Measurements from ENCODE around the gene SNUPN. TPM values are rescaled to one million over a fixed set of nuclear protein-coding genes. Genes with fewer than 3 reads are reported as not detected.
"Not testable (repeated sequence)": the region's sequence is repeated elsewhere in the genome, so short reads cannot be mapped to it uniquely, and the experiment has no call there.

SNUPN gene
- total and polyA plus RNA-seq, 2 donors (not counting 1 experiment from before 2014, with no cell fraction given), result 10.5 to 23.5 TPM

- no peaks in the 10 kb centered on the region for H3K9me3 Mint-ChIP-seq (ENCODE audit: insufficient read depth)
- Histone ChIP-seq H2AFZ (ENCODE audit: insufficient read depth, low read depth, low read length, poor library complexity, severe bottlenecking) (no peak overlapping the region), H3K9me3 (ENCODE audit: control extremely low read depth in 1 of 3, control insufficient read depth in 2 of 3, insufficient read depth in 1 of 3, low read length in 2 of 3) (no peaks in the 10 kb centered on the region), H3K9ac (ENCODE audit: low read length) (no peak overlapping the region), H3K36me3 (replicated peaks in 1 of 2; ENCODE audit: control extremely low read depth in 1 of 2, control insufficient read depth in 1 of 2, extremely low read depth in 1 of 2, insufficient read depth in 2 of 2, low read length in 1 of 2) (no peaks in the 10 kb centered on the region), H3K4me3 (ENCODE audit: control extremely low read depth in 1 of 5, extremely low read depth in 1 of 5, insufficient read depth in 1 of 5, low read depth in 2 of 5, low read length in 4 of 5) (no peak overlapping the region), H3K27me3 (replicated peaks in 1 of 4; ENCODE audit: control extremely low read depth in 1 of 4, control insufficient read depth in 3 of 4, insufficient read depth in 4 of 4, low read length in 3 of 4) (no peaks in the 10 kb centered on the region), H3K79me2 (ENCODE audit: control insufficient read depth, insufficient read depth, low read length) (no peaks in the 10 kb centered on the region), H4K20me1 (ENCODE audit: control insufficient read depth, insufficient read depth, low read length, poor library complexity, severe bottlenecking) (no peaks in the 10 kb centered on the region), H3K4me2 (replicated peaks; ENCODE audit: low read depth, low read length, poor library complexity, severe bottlenecking) (no peak overlapping the region), H3K4me1 (ENCODE audit: control insufficient read depth in 2 of 2, insufficient read depth in 2 of 2, low read length in 2 of 2) (peaks cover 4 to 6% of the 10 kb centered on the region in 2 donors), H3K27ac (ENCODE audit: low read length in 2 of 2) (no peak overlapping the region)
- no peak for ATAC-seq (ENCODE audit: low read depth)
- 92% methylated on average over 4 of the region's 4 CpGs for WGBS (ENCODE audit: insufficient coverage)
- H3K27me3 Mint-ChIP-seq, result no peaks in the 10 kb centered on the region
- no peak for TF ChIP-seq EZH2 (IDR thresholded peaks at IDR 0.05; ENCODE audit: borderline replicate concordance, insufficient read depth, low read depth, low read length, poor library complexity, severe bottlenecking)
- TF ChIP-seq, protein P1, sequence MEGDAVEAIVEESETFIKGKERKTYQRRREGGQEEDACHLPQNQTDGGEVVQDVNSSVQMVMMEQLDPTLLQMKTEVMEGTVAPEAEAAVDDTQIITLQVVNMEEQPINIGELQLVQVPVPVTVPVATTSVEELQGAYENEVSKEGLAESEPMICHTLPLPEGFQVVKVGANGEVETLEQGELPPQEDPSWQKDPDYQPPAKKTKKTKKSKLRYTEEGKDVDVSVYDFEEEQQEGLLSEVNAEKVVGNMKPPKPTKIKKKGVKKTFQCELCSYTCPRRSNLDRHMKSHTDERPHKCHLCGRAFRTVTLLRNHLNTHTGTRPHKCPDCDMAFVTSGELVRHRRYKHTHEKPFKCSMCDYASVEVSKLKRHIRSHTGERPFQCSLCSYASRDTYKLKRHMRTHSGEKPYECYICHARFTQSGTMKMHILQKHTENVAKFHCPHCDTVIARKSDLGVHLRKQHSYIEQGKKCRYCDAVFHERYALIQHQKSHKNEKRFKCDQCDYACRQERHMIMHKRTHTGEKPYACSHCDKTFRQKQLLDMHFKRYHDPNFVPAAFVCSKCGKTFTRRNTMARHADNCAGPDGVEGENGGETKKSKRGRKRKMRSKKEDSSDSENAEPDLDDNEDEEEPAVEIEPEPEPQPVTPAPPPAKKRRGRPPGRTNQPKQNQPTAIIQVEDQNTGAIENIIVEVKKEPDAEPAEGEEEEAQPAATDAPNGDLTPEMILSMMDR (IDR thresholded peaks at IDR 0.05), result no peak
- intact Hi-C loops (cut with micrococcal nuclease), result no loop called here
- H3K4me3 Mint-ChIP-seq, result no peak overlapping the region
- CTCF ChIA-PET, result no interaction called here
- POLR2A ChIA-PET, result interaction anchor here (0.7 kb wide), 1 partner anchor 111 kb away, joined by 3 read pairs; no protein-coding TSS in a partner anchor
- H3K27ac Mint-ChIP-seq, result no peak overlapping the region
- H3K4me1 Mint-ChIP-seq, result peaks cover 5% of the 10 kb centered on the region
- no peak for DNase-seq
Measured at GRCh38 chr15:75584121-75584520, 41.4 kb downstream of the SNUPN start.

- H4K20me1 ChIP-seq (ENCODE audit: control insufficient read depth, insufficient read depth, low read length, poor library complexity, severe bottlenecking), result no peaks in the 10 kb centered on the region
- TF ChIP-seq, protein P1 (IDR thresholded peaks at IDR 0.05), result no peak
- no peak for TF ChIP-seq EZH2 (IDR thresholded peaks at IDR 0.05; ENCODE audit: borderline replicate concordance, insufficient read depth, low read depth, low read length, poor library complexity, severe bottlenecking)
- no peaks in the 10 kb centered on the region for H3K27me3 ChIP-seq (replicated peaks in 1 of 4; ENCODE audit: control extremely low read depth in 1 of 4, control insufficient read depth in 3 of 4, insufficient read depth in 4 of 4, low read length in 3 of 4)
- H3K4me3 Mint-ChIP-seq, result no peak overlapping the region
- no peaks in the 10 kb centered on the region for H3K9me3 Mint-ChIP-seq (ENCODE audit: insufficient read depth)
- no peak overlapping the region for H3K27ac Mint-ChIP-seq
- H3K4me1 Mint-ChIP-seq, result peaks cover 5% of the 10 kb centered on the region
- no peak overlapping the region for H3K27ac ChIP-seq (ENCODE audit: low read length in 2 of 2)
- peaks cover 2% of the 10 kb centered on the region for H3K79me2 ChIP-seq (ENCODE audit: control insufficient read depth, insufficient read depth, low read length)
- intact Hi-C loops (cut with micrococcal nuclease), result no loop called here
- no CpG with 5 or more reads among the region's 5 CpGs for WGBS (ENCODE audit: insufficient coverage)
- H3K4me1 ChIP-seq (ENCODE audit: control insufficient read depth in 2 of 2, insufficient read depth in 2 of 2, low read length in 2 of 2), result peaks cover 4 to 6% of the 10 kb centered on the region in 2 donors
- no peaks in the 10 kb centered on the region for H3K27me3 Mint-ChIP-seq
- no peaks in the 10 kb centered on the region for H3K36me3 ChIP-seq (replicated peaks in 1 of 2; ENCODE audit: control extremely low read depth in 1 of 2, control insufficient read depth in 1 of 2, extremely low read depth in 1 of 2, insufficient read depth in 2 of 2, low read length in 1 of 2)
- DNase-seq (no peak), ATAC-seq (ENCODE audit: low read depth) (no peak)
- no peak overlapping the region for H3K4me2 ChIP-seq (replicated peaks; ENCODE audit: low read depth, low read length, poor library complexity, severe bottlenecking)
- POLR2A ChIA-PET, result interaction anchor here (0.7 kb wide), 1 partner anchor 112 kb away, joined by 3 read pairs; no protein-coding TSS in a partner anchor
- no peak overlapping the region for H3K4me3 ChIP-seq (ENCODE audit: control extremely low read depth in 1 of 5, extremely low read depth in 1 of 5, insufficient read depth in 1 of 5, low read depth in 2 of 5, low read length in 4 of 5)
- no peaks in the 10 kb centered on the region for H3K9me3 ChIP-seq (ENCODE audit: control extremely low read depth in 1 of 3, control insufficient read depth in 2 of 3, insufficient read depth in 1 of 3, low read length in 2 of 3)
- CTCF ChIA-PET, result no interaction called here
- H3K9ac ChIP-seq (ENCODE audit: low read length), result no peak overlapping the region
- H2AFZ ChIP-seq (ENCODE audit: insufficient read depth, low read depth, low read length, poor library complexity, severe bottlenecking), result no peak overlapping the region
Measured at GRCh38 chr15:75583701-75584100, 41.8 kb downstream of the SNUPN start.

DNA sequence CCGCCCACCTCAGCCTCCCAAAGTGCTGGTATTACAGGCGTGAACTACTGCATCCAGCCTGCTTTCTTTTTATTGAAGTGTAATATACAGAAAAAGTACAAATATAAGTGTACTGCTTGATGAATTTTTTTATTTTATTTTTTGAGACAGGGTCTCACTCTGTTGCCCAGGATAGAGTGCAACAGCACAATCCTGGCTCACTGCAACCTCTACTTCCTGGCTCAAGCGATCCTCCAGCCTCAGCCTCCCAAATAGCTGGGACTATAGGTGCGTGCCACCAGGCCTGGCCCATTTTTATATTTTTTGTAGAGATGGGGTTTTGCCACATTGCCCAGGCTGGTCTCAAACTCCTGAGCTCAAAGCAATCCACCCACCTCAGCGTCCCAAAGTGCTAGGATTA, 42.6 kb downstream of the SNUPN start:
- H3K9ac ChIP-seq (ENCODE audit: low read length); H3K4me3 Mint-ChIP-seq; H3K27ac Mint-ChIP-seq; H3K27me3 ChIP-seq (replicated peaks in 1 of 4; ENCODE audit: control extremely low read depth in 1 of 4, control insufficient read depth in 3 of 4, insufficient read depth in 4 of 4, low read length in 3 of 4); ATAC-seq (ENCODE audit: low read depth); H3K36me3 ChIP-seq (replicated peaks in 1 of 2; ENCODE audit: control extremely low read depth in 1 of 2, control insufficient read depth in 1 of 2, extremely low read depth in 1 of 2, insufficient read depth in 2 of 2, low read length in 1 of 2); H3K4me1 ChIP-seq (ENCODE audit: control insufficient read depth in 2 of 2, insufficient read depth in 2 of 2, low read length in 2 of 2); POLR2A ChIA-PET; H3K4me3 ChIP-seq (ENCODE audit: control extremely low read depth in 1 of 5, extremely low read depth in 1 of 5, insufficient read depth in 1 of 5, low read depth in 2 of 5, low read length in 4 of 5); H3K9me3 ChIP-seq (ENCODE audit: control extremely low read depth in 1 of 3, control insufficient read depth in 2 of 3, insufficient read depth in 1 of 3, low read length in 2 of 3); DNase-seq; CTCF ChIA-PET; H3K27ac ChIP-seq (ENCODE audit: low read length in 2 of 2); H3K9me3 Mint-ChIP-seq (ENCODE audit: insufficient read depth); H2AFZ ChIP-seq (ENCODE audit: insufficient read depth, low read depth, low read length, poor library complexity, severe bottlenecking); H3K27me3 Mint-ChIP-seq; H3K4me1 Mint-ChIP-seq; H3K4me2 ChIP-seq (replicated peaks; ENCODE audit: low read depth, low read length, poor library complexity, severe bottlenecking); intact Hi-C loops (cut with micrococcal nuclease); H3K79me2 ChIP-seq (ENCODE audit: control insufficient read depth, insufficient read depth, low read length); H4K20me1 ChIP-seq (ENCODE audit: control insufficient read depth, insufficient read depth, low read length, poor library complexity, severe bottlenecking): not testable (repeated sequence)
- WGBS (ENCODE audit: insufficient coverage), result 100% methylated on average over 2 of the region's 5 CpGs
